H9 (cell line): ENCODE measurements around the gene SRP54. TPM values are rescaled to one million over a fixed set of nuclear protein-coding genes. Genes with fewer than 3 reads are reported as not detected.

Source experiments
- DNase-seq: peaks from one replicate; pipeline ENCODE4 v3.0.0-alpha.2; 2017
- H2AFZ ChIP-seq: one replicate; pipeline ENCODE4 v1.6.1; 2013; ENCODE audit warnings: mild to moderate bottlenecking, low read length, control low read depth, moderate library complexity
- H2AK5ac ChIP-seq: 2 replicates; pipeline ENCODE4 v1.6.1; 2013; ENCODE audit warnings: low read length, control low read depth, mixed read lengths; ENCODE audit not compliant: insufficient read length
- H2BK120ac ChIP-seq: one replicate; pipeline ENCODE4 v1.6.1; 2013; ENCODE audit warnings: low read depth, mild to moderate bottlenecking, low read length, control low read depth, inconsistent platforms; ENCODE audit not compliant: poor library complexity, severe bottlenecking
- H2BK12ac ChIP-seq: 2 replicates; pipeline ENCODE4 v1.6.1; 2013; ENCODE audit warnings: low read length, control low read depth, mixed read lengths, low read depth; ENCODE audit not compliant: insufficient read length
- H2BK15ac ChIP-seq: 2 replicates; pipeline ENCODE4 v1.6.1; 2013; ENCODE audit warnings: low read depth, low read length, control low read depth
- H2BK20ac ChIP-seq: one replicate; pipeline ENCODE4 v1.6.1; 2013; ENCODE audit warnings: low read depth, mild to moderate bottlenecking, low read length, control low read depth, inconsistent platforms; ENCODE audit not compliant: poor library complexity, severe bottlenecking
- H2BK5ac ChIP-seq: 2 replicates; pipeline ENCODE4 v1.6.1; 2013; ENCODE audit warnings: low read length, control low read depth, mixed read lengths; ENCODE audit not compliant: insufficient read length
- H3K14ac ChIP-seq: 2 replicates; pipeline ENCODE4 v1.6.1; 2013; ENCODE audit warnings: low read length, control low read depth; ENCODE audit not compliant: insufficient read depth
- H3K18ac ChIP-seq: 2 replicates; pipeline ENCODE4 v1.6.1; 2013; ENCODE audit warnings: low read depth, mild to moderate bottlenecking, mixed read lengths, low read length, control low read depth; ENCODE audit not compliant: insufficient read length
- H3K23ac ChIP-seq: 2 replicates; pipeline ENCODE4 v1.6.1; 2013; ENCODE audit warnings: low read length, control low read depth, mixed read lengths, low read depth; ENCODE audit not compliant: insufficient read length
- H3K23me2 ChIP-seq: 2 replicates; pipeline ENCODE4 v1.6.1; 2013; ENCODE audit warnings: low read depth, mild to moderate bottlenecking, mixed read lengths, low read length, control low read depth; ENCODE audit not compliant: insufficient read length, poor library complexity, severe bottlenecking
- H3K27ac ChIP-seq: 2 replicates; pipeline ENCODE4 v1.5.1; 2013; ENCODE audit warnings: low read length, control low read depth, mixed read lengths, low read depth; ENCODE audit not compliant: insufficient read length
- H3K27me3 ChIP-seq: 2 replicates; pipeline ENCODE4 v1.6.1; 2013; ENCODE audit warnings: low read length, control low read depth, inconsistent platforms; ENCODE audit not compliant: insufficient read depth
- H3K4ac ChIP-seq: 2 replicates; pipeline ENCODE4 v1.6.1; 2013; ENCODE audit warnings: low read depth, mild to moderate bottlenecking, control low read depth, inconsistent platforms, low read length, moderate library complexity
- H3K4me1 ChIP-seq: 2 replicates; pipeline ENCODE4 v1.6.1; 2013; ENCODE audit warnings: low read length, control low read depth, inconsistent platforms; ENCODE audit not compliant: insufficient read depth
- H3K4me2 ChIP-seq: 2 replicates; pipeline ENCODE4 v1.6.1; 2013; ENCODE audit warnings: low read length, control low read depth, mixed read lengths; ENCODE audit not compliant: insufficient read length, insufficient read depth
- H3K56ac ChIP-seq: 2 replicates; pipeline ENCODE4 v1.6.1; 2013; ENCODE audit warnings: low read depth, mild to moderate bottlenecking, mixed read lengths, low read length, control low read depth; ENCODE audit not compliant: insufficient read length
- H3K79me1 ChIP-seq: 2 replicates; pipeline ENCODE4 v1.6.1; 2013; ENCODE audit warnings: low read depth, mild to moderate bottlenecking, moderate library complexity, low read length, control low read depth, inconsistent platforms; ENCODE audit not compliant: insufficient read depth, poor library complexity, severe bottlenecking
- H3K79me2 ChIP-seq: 2 replicates; pipeline ENCODE4 v1.6.1; 2013; ENCODE audit warnings: low read length, control low read depth, inconsistent platforms; ENCODE audit not compliant: insufficient read depth
- H3K9ac ChIP-seq: 2 replicates; pipeline ENCODE4 v1.6.1; 2013; ENCODE audit warnings: low read length, control low read depth, mixed read lengths; ENCODE audit not compliant: insufficient read length; ENCODE audit errors: extremely low read depth
- H3K9me3 ChIP-seq: one replicate; pipeline ENCODE4 v1.6.1; 2013; ENCODE audit warnings: low read depth, low read length, inconsistent platforms; ENCODE audit not compliant: control insufficient read depth
- H3T11ph ChIP-seq: one replicate; pipeline ENCODE4 v1.6.1; 2013; ENCODE audit warnings: mild to moderate bottlenecking, low read length, control low read depth, inconsistent platforms
- H4K20me1 ChIP-seq: one replicate; pipeline ENCODE4 v1.6.1; 2013; ENCODE audit not compliant: control insufficient read depth, insufficient read length, insufficient read depth
- H4K5ac ChIP-seq: 2 replicates; pipeline ENCODE4 v1.6.1; 2013; ENCODE audit warnings: low read depth, mild to moderate bottlenecking, mixed read lengths, low read length, control low read depth; ENCODE audit not compliant: insufficient read length
- H4K8ac ChIP-seq: replicated peaks from 2 replicates; pipeline ENCODE4 v1.6.1; 2013; ENCODE audit warnings: low read length, control low read depth, mixed read lengths, low read depth; ENCODE audit not compliant: insufficient read length
- H4K91ac ChIP-seq: 2 replicates; pipeline ENCODE4 v1.6.1; 2013; ENCODE audit warnings: low read depth, mild to moderate bottlenecking, moderate library complexity, mixed read lengths, low read length, control low read depth; ENCODE audit not compliant: insufficient read length
- H3K27ac Mint-ChIP-seq, 3 experiments: 2 replicates in 2 of 3; 3 replicates in 1 of 3; pipeline ENCODE4 v1.8.0; 2020 to 2021; ENCODE audit warnings: mixed read lengths in 3 of 3, mild to moderate bottlenecking in 1 of 3, moderate library complexity in 1 of 3
- H3K27me3 Mint-ChIP-seq: 2 replicates; pipeline ENCODE4 v1.8.0; 2021; ENCODE audit warnings: low read depth, mild to moderate bottlenecking, moderate library complexity, mixed read lengths
- H3K36me3 Mint-ChIP-seq, 3 experiments: 2 replicates in 2 of 3; 3 replicates in 1 of 3; pipeline ENCODE4 v1.8.0; 2020 to 2021; ENCODE audit warnings: low read depth in 3 of 3, mixed read lengths in 3 of 3; ENCODE audit not compliant: insufficient read depth in 1 of 3
- H3K4me1 Mint-ChIP-seq, 2 experiments: 2 replicates each; pipeline ENCODE4 v1.8.0; 2020; ENCODE audit warnings: mixed read lengths in 2 of 2
- H3K4me3 Mint-ChIP-seq, 2 experiments: 2 replicates in 1 of 2; 3 replicates in 1 of 2; pipeline ENCODE4 v1.8.0; 2020 to 2021; ENCODE audit warnings: mild to moderate bottlenecking in 2 of 2, mixed read lengths in 2 of 2, moderate library complexity in 1 of 2
- H3K9me3 Mint-ChIP-seq, 2 experiments: 2 replicates in 1 of 2; 3 replicates in 1 of 2; pipeline ENCODE4 v1.8.0; 2020; ENCODE audit warnings: mild to moderate bottlenecking in 2 of 2, mixed read lengths in 2 of 2, moderate library complexity in 1 of 2
- CTCF ChIP-seq: fragments of 200-600 bp; sonication (generic); conservative IDR thresholded peaks from 3 replicates; pipeline ENCODE4 v1.8.0; 2021; ENCODE audit warnings: antibody characterized with exemption, mild to moderate bottlenecking
- WGBS: extraction: QIAGEN DNeasy Blood & Tissue Kit; methylation state at CpG from one replicate; pipeline ENCODE4 v1.1.7; 2013; ENCODE audit warnings: missing lambda C conversion rate, low lambda C conversion rate, mixed read lengths; ENCODE audit not compliant: insufficient read length; ENCODE audit errors: extremely low coverage; 5-methylcytosine and 5-hydroxymethylcytosine counted together
- total RNA-seq: library from RNA; stranded (reverse); gene quantifications from 2 replicates; pipeline ENCODE4 v1.2.1, GENCODE V29; 2021

The SRP54 gene
- total RNA-seq, 1 experiment from 2014 or later = 57.7 TPM

- no peak for DNase-seq
Observed at GRCh38 chr14:34933301-34933700, 49.5 kb upstream of the SRP54 start.

More at GRCh38 chr14:34933301-34933700, 49.5 kb upstream of the SRP54 start:
- Mint-ChIP-seq H3K4me3 (no peak overlapping the region), H3K4me1 (no peaks in the 10 kb centered on the region), H3K36me3 (no peaks in the 10 kb centered on the region), H3K9me3 (no peaks in the 10 kb centered on the region), H3K27me3 (no peaks in the 10 kb centered on the region), H3K27ac (no peak overlapping the region)
- no peak overlapping the region for H3K27ac ChIP-seq
- H3K9ac ChIP-seq = no peak overlapping the region
- no peaks in the 10 kb centered on the region for H3K27me3 ChIP-seq
- no peak overlapping the region for H4K91ac ChIP-seq
- H3K79me1 ChIP-seq = no peaks in the 10 kb centered on the region
- H3T11ph ChIP-seq = no peak overlapping the region
- H2BK5ac ChIP-seq = no peak overlapping the region
- no peak overlapping the region for H3K4ac ChIP-seq
- no CpG with 5 or more reads among the region's 2 CpGs for WGBS
- H4K5ac ChIP-seq = no peak overlapping the region
- no peaks in the 10 kb centered on the region for H3K4me1 ChIP-seq
- H3K79me2 ChIP-seq = no peaks in the 10 kb centered on the region
- no peak overlapping the region for H3K14ac ChIP-seq
- H4K8ac ChIP-seq = no peak overlapping the region
- no peak overlapping the region for H3K18ac ChIP-seq
- H3K4me2 ChIP-seq = no peak overlapping the region
- H2BK12ac ChIP-seq = no peak overlapping the region
- no peak for TF ChIP-seq CTCF
- H3K56ac ChIP-seq = no peak overlapping the region
- H4K20me1 ChIP-seq = no peaks in the 10 kb centered on the region
- no peaks in the 10 kb centered on the region for H3K23me2 ChIP-seq
- H2AK5ac ChIP-seq = no peak overlapping the region
- H3K9me3 ChIP-seq = no peaks in the 10 kb centered on the region
- H3K23ac ChIP-seq = no peak overlapping the region
- H2BK120ac ChIP-seq = no peak overlapping the region
- H2AFZ ChIP-seq = no peak overlapping the region
- H2BK15ac ChIP-seq = no peak overlapping the region
- H2BK20ac ChIP-seq = no peak overlapping the region
